ENCODE measurements around the gene CYB5R3. TPM values are rescaled to one million over a fixed set of nuclear protein-coding genes. Genes with fewer than 3 reads are reported as not detected.
A peak's percentile ranks its signal among the peaks of the same experiment; 100 is the strongest.

CYB5R3 gene
- total RNA-seq, 2 donors from 2014 or later, result 49.7 to 84.6 TPM

DNA sequence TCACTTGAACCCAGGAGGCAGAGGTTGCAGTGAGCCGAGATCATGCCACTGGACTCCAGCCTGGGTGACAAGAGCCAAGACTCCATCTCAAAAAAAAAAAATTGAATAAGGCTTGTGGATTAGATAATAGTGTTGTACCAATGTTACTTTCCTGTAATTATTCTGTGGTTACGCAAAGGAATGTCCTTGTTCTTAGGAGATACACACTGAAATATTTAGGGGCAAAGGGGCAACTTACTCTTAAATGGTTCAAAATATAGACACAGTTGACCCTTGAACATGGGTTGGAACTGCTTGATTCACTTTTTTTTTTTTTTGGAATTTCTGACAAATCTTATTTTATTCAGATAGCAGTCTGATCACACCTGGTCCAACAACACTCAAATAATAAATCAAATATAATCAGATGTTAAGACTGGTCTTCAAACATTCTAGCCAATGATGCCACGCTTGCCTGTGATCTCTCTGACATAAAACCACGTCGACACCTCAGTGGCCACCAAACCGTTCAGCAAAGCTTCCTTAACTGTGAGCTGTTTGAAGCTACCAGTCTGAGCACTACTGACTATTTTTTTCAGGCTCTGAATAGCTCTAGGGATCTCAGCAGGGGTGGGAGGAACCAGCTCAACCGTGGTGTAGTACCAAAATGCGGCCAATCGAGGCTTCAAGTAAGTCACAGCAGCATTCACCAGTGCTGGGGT, 9.5 kb downstream of the CYB5R3 start:
- no peak for ATAC-seq
- Mint-ChIP-seq H3K9me3 (no peaks in the 10 kb centered on the region), H3K36me3 (no peaks in the 10 kb centered on the region), H3K27ac (no peak overlapping the region)
- DNase-seq (ENCODE audit: low spot score in 2 of 2), result no peak

DNA sequence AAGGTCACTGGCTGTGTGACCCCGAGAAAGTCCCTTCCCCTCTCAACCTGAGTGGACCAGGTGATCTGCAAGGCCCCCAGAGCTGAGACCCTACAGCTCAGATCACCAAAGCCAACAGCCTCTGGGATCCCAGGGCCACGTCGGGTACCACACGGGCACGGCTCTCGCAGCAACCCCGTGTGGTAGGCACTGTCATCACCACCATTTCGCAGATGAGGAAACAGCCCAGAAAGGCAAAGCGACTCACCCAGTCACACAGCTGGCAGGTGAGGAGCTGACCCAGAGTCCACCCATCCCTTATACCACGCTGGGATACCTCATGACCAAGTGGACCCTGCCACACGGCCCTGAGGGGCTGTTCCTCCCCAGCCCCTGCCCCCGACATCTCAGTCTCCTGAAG, 11.6 kb downstream of the CYB5R3 start:
- DNase-seq (ENCODE audit: low spot score in 2 of 2) (no peak), ATAC-seq (no peak)
- Mint-ChIP-seq H3K27ac (no peak overlapping the region), H3K9me3 (no peaks in the 10 kb centered on the region), H3K36me3 (no peaks in the 10 kb centered on the region)

DNA sequence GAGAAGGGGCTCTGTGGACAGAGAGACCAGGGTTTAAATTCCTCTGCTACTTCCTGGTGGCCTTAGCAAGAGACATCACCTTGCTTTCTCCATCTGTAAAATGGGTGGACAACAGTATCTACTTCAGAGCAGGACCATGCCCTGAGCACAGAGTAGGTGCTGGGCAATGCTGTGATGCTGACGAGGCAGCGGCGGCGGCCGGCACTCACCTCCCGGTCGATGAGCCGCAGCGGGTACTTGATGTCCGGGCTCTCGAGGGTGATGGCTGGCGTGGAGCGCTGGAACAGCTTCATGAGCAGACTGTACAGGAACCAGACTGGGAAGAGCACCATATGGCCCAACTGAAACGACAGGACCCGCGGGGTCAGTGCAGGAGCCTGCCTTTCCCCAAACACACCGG, 12.7 kb downstream of the CYB5R3 start:
- ATAC-seq (no peak), DNase-seq (ENCODE audit: low spot score in 2 of 2) (no peak)
- Mint-ChIP-seq H3K36me3 (no peaks in the 10 kb centered on the region), H3K9me3 (no peaks in the 10 kb centered on the region), H3K27ac (peak overlapping the region in 1 of 2 donors; percentile 79)

DNA sequence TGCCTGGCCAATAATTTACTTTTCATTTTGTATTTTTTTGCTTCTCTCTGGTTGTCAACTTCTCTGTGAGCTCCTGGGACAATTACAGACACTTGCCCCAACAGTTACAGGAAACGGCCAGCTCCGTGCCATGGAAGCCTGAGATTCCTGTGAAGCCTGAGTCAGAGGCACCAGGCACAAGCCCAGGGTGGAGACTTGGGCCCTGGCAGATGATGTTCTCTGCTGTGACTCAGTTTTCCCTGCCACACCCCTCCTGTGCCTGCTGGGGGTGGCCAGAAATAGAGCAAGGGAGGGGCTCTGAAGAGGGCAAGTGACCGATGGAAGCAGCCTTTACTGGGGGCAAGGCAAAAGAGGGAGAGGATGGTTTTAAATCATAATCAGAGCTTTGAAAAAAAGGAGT, 13.7 kb downstream of the CYB5R3 start:
- ATAC-seq (no peak), DNase-seq (ENCODE audit: low spot score in 2 of 2) (no peak)
- Mint-ChIP-seq H3K36me3 (no peaks in the 10 kb centered on the region), H3K27ac (peak overlapping the region; percentile 79 to 86), H3K9me3 (no peaks in the 10 kb centered on the region)

DNA sequence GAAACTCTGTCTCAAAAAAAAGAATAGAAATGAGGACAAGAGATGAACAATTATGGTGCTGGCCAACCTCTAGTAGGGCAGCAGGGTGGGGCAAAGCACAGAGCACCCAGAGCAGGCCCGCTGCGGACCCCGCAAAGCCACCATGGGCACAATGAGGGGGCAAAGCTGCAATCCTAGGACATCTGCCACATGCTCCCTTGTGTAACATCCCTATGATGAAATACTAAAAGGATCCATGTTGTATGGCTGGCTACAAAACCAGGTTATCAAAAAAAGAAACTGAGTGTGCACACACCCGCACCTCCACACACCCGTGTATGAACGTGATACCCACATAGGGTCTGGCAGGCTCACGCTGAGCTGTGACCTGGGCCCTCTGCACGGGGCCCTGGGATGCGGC, 16.2 kb downstream of the CYB5R3 start:
- ATAC-seq (no peak), DNase-seq (ENCODE audit: low spot score in 2 of 2) (no peak)
- no peaks in the 10 kb centered on the region for H3K9me3 Mint-ChIP-seq
- no peaks in the 10 kb centered on the region for H3K36me3 Mint-ChIP-seq
- H3K27ac Mint-ChIP-seq, result no peak overlapping the region

DNA sequence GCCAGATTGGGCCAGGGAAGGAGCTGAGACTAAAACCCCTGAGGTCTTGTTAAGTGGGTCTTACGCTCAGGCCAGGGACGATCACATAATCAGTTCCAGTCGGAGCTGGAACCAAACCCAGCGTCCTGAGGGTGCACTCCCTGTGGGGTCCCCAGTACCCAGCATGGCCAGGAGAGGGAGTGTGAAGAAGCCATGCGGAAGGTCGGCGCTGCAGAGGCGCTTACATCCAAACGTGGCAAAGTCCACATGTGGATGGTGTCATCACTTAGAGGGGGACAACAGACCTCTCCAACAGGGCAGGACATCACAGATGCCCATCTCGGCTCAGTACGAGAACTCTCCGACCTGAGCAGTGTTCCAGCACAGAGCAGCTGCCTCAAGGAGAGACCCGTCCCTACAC, 17.1 kb downstream of the CYB5R3 start:
- Mint-ChIP-seq H3K9me3 (no peaks in the 10 kb centered on the region), H3K27ac (peak overlapping the region; percentile 44 to 61), H3K36me3 (no peaks in the 10 kb centered on the region)
- DNase-seq (ENCODE audit: low spot score in 2 of 2) (no peak), ATAC-seq (no peak)

DNA sequence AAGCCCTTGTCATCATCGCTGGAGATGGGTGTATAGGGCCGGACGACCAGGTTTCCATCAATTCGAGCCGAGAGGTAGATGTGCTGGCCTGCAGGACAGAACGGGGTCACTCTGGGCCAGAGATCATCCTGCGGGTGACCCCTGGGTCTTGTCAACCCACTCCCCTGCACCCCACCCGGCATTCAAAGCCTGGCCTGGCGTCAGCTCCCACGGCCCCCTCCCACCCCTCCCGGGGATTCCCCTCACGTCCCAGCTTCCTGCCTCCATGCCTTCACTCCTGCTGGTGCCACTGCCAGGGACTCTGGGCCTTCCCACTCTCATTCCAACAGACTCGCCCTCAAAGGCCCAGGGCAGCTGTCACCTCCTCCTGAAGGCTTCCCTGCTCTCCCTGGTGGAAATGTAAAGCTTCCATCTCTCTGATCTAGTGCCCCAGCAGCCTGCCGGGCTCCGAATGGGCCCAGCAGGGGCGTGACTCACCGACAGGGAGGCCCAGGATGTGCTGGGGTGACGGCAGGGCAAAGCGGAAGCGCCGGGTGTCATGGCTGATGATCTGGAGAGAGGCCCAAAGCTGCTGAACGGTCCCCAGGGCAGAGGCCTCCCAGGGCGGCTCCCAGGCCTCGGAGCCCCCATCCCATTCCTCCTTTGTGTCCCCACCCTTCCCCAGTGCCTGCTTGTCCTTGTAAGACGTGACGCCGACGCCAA, 18.1 kb downstream of the CYB5R3 start:
- peak overlapping the region in 1 of 2 donors; percentile 61 for H3K27ac Mint-ChIP-seq
- no peaks in the 10 kb centered on the region for H3K9me3 Mint-ChIP-seq
- no peaks in the 10 kb centered on the region for H3K36me3 Mint-ChIP-seq
- DNase-seq (ENCODE audit: low spot score in 2 of 2), result no peak
- no peak for ATAC-seq

DNA sequence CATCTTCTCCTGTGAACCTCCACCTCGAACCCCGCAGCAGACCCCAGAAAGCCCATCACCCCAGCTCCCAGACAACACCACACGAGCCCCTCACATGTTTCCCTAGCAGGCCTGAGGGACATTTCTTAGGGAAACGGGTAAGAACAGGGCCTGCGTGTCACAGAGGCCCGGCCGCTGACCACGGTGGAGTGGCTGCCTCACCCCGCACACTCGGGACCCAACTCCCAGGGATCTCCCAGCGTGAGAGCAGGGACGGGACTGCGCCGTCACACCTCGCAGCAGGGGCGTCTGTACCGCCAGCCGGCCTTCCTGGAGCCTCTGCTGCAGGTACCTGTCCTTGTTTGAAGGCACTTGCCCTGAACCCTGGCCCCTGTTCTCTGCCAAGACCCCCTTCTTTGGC, 19.0 kb downstream of the CYB5R3 start:
- Mint-ChIP-seq H3K27ac (no peak overlapping the region), H3K9me3 (no peaks in the 10 kb centered on the region), H3K36me3 (no peaks in the 10 kb centered on the region)
- DNase-seq (ENCODE audit: low spot score in 2 of 2), result no peak
- ATAC-seq, result no peak

DNA sequence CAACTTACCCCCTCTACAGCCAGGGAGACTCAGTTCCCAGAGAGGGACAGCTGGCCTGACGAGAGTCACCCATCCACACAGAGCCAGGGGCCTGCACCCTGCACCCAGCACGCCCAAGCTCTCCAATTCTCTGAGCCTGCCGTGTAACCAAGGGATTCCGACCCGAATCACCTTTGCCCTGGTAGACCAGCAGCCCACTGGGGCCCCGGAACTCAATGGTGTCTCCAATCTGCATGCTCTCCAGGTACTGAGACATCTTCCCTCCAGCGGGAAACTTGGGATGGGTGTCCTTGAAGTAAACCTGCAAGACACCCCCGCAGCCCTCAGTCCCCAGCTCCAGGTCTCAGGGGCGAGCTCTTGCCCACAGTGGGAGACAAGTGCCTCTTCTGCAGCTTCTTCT, 21.2 kb downstream of the CYB5R3 start:
- no peaks in the 10 kb centered on the region for H3K36me3 Mint-ChIP-seq
- no peaks in the 10 kb centered on the region for H3K9me3 Mint-ChIP-seq
- ATAC-seq (no peak), DNase-seq (ENCODE audit: low spot score in 2 of 2) (no peak)
- peak overlapping the region; percentile 65 to 68 for H3K27ac Mint-ChIP-seq

DNA sequence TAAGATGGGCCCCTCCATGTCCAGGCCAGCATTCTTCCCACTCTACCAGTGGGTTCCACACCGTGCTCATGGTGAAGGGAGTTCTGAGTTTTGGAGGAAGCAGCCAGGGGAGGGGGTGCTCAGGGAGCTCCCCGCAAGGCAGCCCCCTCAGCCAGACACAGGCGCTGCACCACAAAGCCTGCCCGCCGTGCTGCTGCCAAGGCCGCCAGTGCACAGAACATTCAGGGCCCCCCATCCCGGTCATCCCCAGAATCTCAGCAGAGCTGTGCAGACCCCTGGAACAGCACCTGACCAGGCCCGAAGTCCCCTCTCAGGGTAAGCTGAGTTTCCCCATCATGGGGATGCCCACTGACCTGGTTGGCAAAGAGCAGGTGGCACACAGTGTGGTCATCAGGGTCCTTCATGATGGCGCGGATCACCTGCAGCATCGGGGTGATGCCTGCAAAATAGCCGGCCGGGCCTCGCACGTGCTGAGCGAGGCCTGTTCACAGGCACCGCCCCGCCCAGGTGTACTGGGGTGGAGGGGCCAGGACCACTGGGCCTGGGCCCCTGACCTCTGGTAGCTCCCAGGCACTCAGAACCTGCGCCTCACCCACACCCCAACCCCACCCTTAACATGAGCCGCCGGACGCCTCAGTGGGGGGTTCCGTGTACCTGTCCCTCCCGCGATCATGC, 22.1 kb downstream of the CYB5R3 start:
- H3K9me3 Mint-ChIP-seq, result no peaks in the 10 kb centered on the region
- no peak for DNase-seq (ENCODE audit: low spot score in 2 of 2)

DNA sequence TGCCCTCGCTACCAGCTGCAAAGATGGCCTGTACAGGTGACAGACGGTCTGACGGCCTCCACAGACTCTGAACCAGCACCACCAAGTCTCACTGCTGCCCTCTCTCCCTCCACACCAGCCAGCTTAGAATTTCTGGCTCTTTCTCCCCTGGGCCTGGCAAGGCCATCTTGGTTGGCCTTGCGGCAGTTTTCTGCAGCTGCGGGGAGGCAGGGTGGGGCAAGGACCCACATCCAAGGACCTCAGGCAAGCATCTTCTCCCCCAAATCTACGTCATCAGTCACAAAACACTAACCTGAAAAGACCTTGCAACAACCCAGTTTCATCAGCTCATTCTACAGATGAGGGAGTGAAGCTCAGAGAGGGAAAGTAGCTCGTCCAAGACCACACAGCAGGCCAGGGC, 22.8 kb downstream of the CYB5R3 start:
- Mint-ChIP-seq H3K36me3 (no peaks in the 10 kb centered on the region), H3K27ac (peak overlapping the region in 1 of 2 donors; percentile 55), H3K9me3 (no peaks in the 10 kb centered on the region)
- DNase-seq (ENCODE audit: low spot score in 2 of 2) (no peak), ATAC-seq (no peak)

More for the DNA sequence above, 22.1 kb downstream of the CYB5R3 start:
- ATAC-seq, result no peak
- Mint-ChIP-seq H3K27ac (peak overlapping the region in 1 of 2 donors; percentile 55), H3K36me3 (no peaks in the 10 kb centered on the region)

DNA sequence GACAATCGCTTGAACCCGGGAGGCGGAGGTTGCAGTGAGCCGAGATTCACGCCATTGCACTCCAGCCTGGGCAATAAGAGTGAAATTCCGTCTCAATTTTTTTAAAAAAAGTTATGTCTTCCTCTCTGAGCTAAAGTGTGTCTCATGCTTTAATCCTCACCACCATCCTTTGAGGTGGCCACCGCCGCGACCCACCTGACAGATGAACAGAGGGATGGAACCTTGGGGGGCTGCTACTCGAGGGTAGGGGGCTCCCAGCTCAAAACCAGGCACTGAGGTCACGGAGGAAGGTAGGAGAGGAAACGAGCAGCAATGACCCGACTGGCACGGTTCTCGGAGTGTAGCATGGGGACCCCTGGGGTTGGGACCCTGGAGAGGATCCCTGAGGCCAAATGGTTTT, 23.8 kb downstream of the CYB5R3 start:
- Mint-ChIP-seq H3K36me3 (no peaks in the 10 kb centered on the region), H3K27ac (peak overlapping the region in 1 of 2 donors; percentile 79), H3K9me3 (no peaks in the 10 kb centered on the region)
- DNase-seq (ENCODE audit: low spot score in 2 of 2) (no peak), ATAC-seq (no peak)

DNA sequence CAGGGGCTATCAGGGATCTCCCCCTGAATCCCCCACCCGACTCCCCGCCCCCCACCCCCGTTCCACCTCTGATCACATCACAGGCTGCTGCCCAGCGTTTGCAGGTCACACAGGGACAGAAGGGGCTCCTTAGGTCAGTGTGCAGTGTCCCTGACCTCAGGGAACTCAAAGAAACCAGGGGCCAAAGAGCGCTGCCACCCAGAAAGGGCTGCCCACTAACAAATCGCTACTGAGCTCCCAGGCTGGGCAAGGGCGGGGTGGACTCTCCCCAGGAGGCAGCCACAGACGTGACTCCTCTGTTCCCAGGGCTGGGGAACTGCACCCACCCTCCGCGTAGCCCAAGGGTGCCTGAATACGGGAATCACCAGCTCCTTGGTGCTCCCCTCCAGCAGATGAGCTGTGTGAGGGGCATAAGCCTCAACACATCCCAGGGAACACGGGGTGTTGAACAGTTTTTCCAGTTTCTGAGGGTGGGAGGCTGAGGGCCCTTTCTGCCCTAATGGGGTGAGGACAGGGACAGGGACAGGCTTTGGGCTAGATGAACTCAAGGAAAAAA, 24.6 kb downstream of the CYB5R3 start:
- ATAC-seq (no peak), DNase-seq (ENCODE audit: low spot score in 2 of 2) (no peak)
- Mint-ChIP-seq H3K9me3 (no peaks in the 10 kb centered on the region), H3K36me3 (no peaks in the 10 kb centered on the region), H3K27ac (peak overlapping the region in 1 of 2 donors; percentile 29)

DNA sequence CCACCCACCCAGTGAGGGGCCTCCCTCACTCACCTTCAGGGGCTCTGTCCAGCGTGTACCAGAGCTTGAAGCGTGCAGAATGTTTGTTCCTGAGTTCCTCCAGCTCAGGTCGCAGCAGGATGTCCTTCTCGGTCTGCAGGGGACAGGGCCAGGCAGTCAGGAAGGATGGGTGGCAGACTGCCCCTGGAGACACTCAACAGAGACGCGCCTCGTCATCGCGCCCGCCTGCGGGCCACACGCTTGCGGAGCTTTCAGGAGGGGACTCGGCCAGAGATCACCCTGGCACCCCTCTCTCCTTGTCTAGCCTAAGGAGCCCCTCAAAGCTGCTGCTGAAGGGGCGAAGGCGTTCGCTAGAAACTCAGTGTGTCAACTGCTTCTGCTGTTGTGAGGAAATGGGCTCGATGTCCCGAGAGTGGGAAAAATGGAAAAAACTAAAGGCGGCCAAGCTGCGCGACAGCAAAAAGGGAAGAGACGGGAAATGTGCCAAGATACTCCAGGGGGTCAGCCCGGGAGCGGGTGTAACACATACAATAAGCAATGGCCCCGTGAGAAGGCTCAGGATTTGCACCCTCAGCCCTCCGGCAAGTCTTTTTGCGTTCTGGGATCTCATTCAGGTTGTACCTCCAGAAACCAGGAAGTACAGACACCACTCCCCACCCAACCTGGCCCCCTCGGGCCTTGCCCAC, 25.3 kb downstream of the CYB5R3 start:
- Mint-ChIP-seq H3K36me3 (no peaks in the 10 kb centered on the region), H3K27ac (peak overlapping the region; percentile 39 to 74), H3K9me3 (no peaks in the 10 kb centered on the region)
- no peak for DNase-seq (ENCODE audit: low spot score in 2 of 2)
- ATAC-seq, result no peak

DNA sequence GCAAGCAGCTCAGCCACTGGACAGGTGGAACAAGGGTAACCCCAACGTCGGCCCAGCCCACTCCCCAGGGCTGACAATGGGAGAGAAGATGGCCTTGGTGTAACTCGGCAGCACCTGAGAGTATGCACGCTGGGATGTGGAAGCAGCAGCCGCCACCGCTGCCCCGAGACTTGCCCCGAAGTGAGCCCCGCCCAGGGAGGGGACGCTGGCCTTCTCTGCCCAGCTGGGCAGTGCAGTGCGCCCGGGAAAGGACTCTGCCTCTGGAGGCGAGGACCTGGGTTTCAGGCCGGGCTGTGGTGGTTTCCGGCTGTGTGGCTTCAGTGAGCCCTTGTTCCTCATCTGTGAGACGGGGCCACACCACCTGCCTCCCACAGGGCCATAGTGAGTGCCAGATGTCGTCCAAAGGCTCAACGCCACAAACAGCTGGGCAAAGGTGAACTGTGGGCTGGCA, 25.9 kb downstream of the CYB5R3 start:
- Mint-ChIP-seq H3K9me3 (no peaks in the 10 kb centered on the region), H3K27ac (peak overlapping the region in 1 of 2 donors; percentile 39), H3K36me3 (no peaks in the 10 kb centered on the region)
- DNase-seq (ENCODE audit: low spot score in 2 of 2), result no peak
- no peak for ATAC-seq

DNA sequence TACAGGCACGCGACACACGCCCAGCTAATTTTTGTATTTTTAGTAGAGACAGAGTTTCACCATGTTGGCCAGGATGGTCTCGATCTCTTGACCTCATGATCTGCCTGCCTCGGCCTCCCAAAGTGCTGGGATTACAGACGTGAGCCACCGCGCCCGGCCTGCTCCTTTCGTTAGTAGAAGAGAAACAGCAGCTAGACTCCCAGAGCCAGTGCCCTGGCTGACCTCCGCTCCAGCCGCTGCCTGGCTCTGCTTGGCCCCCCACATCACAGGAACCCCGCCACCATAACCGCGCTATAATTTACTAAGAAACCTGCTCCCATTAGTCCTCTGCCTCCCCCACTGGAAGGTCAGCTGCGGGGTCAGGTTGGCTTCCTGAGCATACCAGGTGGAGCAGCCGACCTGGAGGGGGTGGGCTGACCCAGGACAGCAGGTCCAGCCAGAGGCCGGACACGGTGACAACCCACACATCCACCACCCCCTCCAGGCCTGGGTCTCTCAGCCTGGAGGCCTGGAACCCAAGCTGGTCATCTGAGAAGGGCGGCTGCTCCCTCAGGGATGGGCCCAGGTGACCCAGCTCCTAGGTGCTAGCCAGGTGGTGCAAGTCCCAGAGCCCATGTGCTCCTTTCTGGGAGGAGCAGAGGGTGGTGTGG, 27.0 kb downstream of the CYB5R3 start:
- no peaks in the 10 kb centered on the region for H3K9me3 Mint-ChIP-seq

More for the DNA sequence above, 27.0 kb downstream of the CYB5R3 start:
- peak overlapping the region in 1 of 2 donors; percentile 14 for H3K27ac Mint-ChIP-seq
- H3K36me3 Mint-ChIP-seq, result no peaks in the 10 kb centered on the region
- ATAC-seq, result no peak
- DNase-seq (ENCODE audit: low spot score in 2 of 2), result no peak

Data from activated naive CD4-positive, alpha-beta T cell treated with anti-CD3 and anti-CD28 coated beads, Interleukin-2, amount 50 U/mL, for 72 hours (primary cell).